Neural cell (in vitro differentiated cells): ENCODE results near the gene FERD3L.

Experiments
- EP300 ChIP-seq: fragments of 450-650 bp; conservative IDR thresholded peaks from 2 replicates; pipeline ENCODE4 v1.6.1; 2014; ENCODE audit warnings: antibody characterized with exemption, mild to moderate bottlenecking, moderate library complexity; ENCODE audit not compliant: poor library complexity, severe bottlenecking
- EZH2 ChIP-seq: fragments of 200-600, 300-800 bp; shearing (Covaris generic), sonication (generic); IDR thresholded peaks from 2 replicates; pipeline ENCODE4 v1.6.1; 2014; ENCODE audit warnings: antibody characterized with exemption, low read length, borderline replicate concordance, mild to moderate bottlenecking; ENCODE audit not compliant: insufficient read depth, poor library complexity, severe bottlenecking
- POLR2AphosphoS5 ChIP-seq: IDR thresholded peaks from 2 replicates; pipeline ENCODE4 v1.6.1; 2012
- RAD21 ChIP-seq: fragments of 450-650 bp; conservative IDR thresholded peaks from 2 replicates; pipeline ENCODE4 v1.6.1; 2014; ENCODE audit warnings: antibody characterized with exemption, mild to moderate bottlenecking, moderate library complexity
- SMC3 ChIP-seq: fragments of 450-650 bp; conservative IDR thresholded peaks from 2 replicates; pipeline ENCODE4 v1.6.1; 2014; ENCODE audit warnings: antibody characterized with exemption, mild to moderate bottlenecking, moderate library complexity; ENCODE audit not compliant: poor library complexity
- TAF1 ChIP-seq: IDR thresholded peaks from 2 replicates; pipeline ENCODE4 v1.6.1; 2012; ENCODE audit warnings: low read depth
- TF ChIP-seq, protein P1 (sequence below): fragments of 450-650 bp; IDR thresholded peaks from 2 replicates; pipeline ENCODE4 v1.5.1; 2014; ENCODE audit warnings: antibody characterized with exemption, mild to moderate bottlenecking, moderate library complexity; ENCODE audit not compliant: poor library complexity, severe bottlenecking
- TF ChIP-seq, protein P2 (sequence below): IDR thresholded peaks from 2 replicates; pipeline ENCODE4 v1.6.1; 2012; ENCODE audit warnings: borderline replicate concordance

DNA sequence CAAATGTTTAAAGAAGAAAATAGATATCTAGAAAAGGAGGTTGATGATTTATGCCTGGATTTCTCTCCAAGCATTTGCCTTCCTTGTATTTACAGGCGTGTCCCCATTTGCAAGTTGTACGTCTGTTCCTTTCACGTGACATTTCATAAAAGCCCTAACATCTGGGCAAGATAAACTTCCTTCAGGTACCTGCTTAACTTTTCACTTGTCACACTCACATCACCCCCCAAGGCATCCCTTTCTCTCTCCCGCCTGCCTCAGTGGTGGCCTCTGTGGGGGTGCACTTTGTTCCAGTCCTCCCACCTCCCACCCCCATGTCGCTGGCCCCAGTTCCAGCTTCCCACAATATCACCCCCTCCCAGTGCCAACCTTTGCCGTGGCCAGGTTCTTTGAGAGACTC lies 34.4 kb downstream of the FERD3L start:
- TF ChIP-seq, protein P1, sequence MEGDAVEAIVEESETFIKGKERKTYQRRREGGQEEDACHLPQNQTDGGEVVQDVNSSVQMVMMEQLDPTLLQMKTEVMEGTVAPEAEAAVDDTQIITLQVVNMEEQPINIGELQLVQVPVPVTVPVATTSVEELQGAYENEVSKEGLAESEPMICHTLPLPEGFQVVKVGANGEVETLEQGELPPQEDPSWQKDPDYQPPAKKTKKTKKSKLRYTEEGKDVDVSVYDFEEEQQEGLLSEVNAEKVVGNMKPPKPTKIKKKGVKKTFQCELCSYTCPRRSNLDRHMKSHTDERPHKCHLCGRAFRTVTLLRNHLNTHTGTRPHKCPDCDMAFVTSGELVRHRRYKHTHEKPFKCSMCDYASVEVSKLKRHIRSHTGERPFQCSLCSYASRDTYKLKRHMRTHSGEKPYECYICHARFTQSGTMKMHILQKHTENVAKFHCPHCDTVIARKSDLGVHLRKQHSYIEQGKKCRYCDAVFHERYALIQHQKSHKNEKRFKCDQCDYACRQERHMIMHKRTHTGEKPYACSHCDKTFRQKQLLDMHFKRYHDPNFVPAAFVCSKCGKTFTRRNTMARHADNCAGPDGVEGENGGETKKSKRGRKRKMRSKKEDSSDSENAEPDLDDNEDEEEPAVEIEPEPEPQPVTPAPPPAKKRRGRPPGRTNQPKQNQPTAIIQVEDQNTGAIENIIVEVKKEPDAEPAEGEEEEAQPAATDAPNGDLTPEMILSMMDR = no peak
- TF ChIP-seq SMC3 (no peak), TAF1 (no peak), POLR2AphosphoS5 (no peak), EZH2 (no peak), RAD21 (no peak), EP300 (no peak)
- TF ChIP-seq, protein P2, sequence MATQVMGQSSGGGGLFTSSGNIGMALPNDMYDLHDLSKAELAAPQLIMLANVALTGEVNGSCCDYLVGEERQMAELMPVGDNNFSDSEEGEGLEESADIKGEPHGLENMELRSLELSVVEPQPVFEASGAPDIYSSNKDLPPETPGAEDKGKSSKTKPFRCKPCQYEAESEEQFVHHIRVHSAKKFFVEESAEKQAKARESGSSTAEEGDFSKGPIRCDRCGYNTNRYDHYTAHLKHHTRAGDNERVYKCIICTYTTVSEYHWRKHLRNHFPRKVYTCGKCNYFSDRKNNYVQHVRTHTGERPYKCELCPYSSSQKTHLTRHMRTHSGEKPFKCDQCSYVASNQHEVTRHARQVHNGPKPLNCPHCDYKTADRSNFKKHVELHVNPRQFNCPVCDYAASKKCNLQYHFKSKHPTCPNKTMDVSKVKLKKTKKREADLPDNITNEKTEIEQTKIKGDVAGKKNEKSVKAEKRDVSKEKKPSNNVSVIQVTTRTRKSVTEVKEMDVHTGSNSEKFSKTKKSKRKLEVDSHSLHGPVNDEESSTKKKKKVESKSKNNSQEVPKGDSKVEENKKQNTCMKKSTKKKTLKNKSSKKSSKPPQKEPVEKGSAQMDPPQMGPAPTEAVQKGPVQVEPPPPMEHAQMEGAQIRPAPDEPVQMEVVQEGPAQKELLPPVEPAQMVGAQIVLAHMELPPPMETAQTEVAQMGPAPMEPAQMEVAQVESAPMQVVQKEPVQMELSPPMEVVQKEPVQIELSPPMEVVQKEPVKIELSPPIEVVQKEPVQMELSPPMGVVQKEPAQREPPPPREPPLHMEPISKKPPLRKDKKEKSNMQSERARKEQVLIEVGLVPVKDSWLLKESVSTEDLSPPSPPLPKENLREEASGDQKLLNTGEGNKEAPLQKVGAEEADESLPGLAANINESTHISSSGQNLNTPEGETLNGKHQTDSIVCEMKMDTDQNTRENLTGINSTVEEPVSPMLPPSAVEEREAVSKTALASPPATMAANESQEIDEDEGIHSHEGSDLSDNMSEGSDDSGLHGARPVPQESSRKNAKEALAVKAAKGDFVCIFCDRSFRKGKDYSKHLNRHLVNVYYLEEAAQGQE = no peak
